ENCODE data around the gene FUT7. TPM values are rescaled to one million over a fixed set of nuclear protein-coding genes. Genes with fewer than 3 reads are reported as not detected.
"Not testable (repeated sequence)": the region's sequence is repeated elsewhere in the genome, so short reads cannot be mapped to it uniquely, and the experiment has no call there.

Gene FUT7
- total RNA-seq, 4 donors from 2014 or later, result not detected

DNA sequence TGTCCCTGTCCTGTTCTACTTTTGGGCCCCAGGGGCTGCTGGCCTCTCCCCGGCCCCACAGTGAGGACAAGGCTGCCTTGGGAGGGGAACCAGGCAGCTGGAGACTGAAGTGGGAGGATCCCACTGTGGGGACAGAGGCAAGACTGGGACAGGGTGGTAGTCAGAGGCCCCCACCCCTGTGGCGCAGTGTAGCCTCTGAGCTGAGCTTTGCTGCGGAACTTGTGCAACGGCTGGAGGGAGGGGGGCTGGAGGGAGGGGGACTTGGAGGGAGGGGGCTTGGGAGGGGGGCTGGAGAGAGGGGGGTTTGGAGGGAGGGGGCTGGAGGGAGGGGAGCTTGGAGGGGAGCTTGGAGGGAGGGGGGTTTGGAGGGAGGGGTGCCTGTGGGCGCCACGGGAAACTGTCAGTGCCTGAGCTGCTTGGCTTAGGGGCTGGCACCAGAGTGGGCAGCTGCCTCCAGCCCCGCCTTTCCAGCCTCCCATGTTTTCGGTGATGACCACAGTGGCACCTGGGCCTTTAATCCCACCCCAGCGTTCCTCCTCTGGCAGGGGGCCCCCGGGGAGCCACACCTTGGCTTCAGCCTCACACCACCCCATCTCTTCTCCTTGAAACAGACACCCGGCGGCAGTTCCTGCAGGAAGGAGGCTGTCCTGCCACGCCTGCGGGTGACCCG is 2.3 kb upstream of the FUT7 start:
- TF ChIP-seq, protein P1, sequence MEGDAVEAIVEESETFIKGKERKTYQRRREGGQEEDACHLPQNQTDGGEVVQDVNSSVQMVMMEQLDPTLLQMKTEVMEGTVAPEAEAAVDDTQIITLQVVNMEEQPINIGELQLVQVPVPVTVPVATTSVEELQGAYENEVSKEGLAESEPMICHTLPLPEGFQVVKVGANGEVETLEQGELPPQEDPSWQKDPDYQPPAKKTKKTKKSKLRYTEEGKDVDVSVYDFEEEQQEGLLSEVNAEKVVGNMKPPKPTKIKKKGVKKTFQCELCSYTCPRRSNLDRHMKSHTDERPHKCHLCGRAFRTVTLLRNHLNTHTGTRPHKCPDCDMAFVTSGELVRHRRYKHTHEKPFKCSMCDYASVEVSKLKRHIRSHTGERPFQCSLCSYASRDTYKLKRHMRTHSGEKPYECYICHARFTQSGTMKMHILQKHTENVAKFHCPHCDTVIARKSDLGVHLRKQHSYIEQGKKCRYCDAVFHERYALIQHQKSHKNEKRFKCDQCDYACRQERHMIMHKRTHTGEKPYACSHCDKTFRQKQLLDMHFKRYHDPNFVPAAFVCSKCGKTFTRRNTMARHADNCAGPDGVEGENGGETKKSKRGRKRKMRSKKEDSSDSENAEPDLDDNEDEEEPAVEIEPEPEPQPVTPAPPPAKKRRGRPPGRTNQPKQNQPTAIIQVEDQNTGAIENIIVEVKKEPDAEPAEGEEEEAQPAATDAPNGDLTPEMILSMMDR (IDR thresholded peaks at IDR 0.05), result no peak
- TF ChIP-seq POLR2A (IDR thresholded peaks at IDR 0.05), result no peak
- Histone ChIP-seq H3K4me1 (peaks cover 0 to 4% of the 10 kb centered on the region in 2 donors), H3K4me3 (no peak overlapping the region), H3K27me3 (no peaks in the 10 kb centered on the region), H3K27ac (no peak overlapping the region), H3K9me3 (no peaks in the 10 kb centered on the region), H3K36me3 (no peaks in the 10 kb centered on the region)
- DNase-seq, result no peak
- intact Hi-C loops (cut with DNase I; ENCODE audit: low total_unique reads), result loop anchor here (5.0 kb wide), 1 partner anchor 247 kb away; no protein-coding TSS in a partner anchor

DNA sequence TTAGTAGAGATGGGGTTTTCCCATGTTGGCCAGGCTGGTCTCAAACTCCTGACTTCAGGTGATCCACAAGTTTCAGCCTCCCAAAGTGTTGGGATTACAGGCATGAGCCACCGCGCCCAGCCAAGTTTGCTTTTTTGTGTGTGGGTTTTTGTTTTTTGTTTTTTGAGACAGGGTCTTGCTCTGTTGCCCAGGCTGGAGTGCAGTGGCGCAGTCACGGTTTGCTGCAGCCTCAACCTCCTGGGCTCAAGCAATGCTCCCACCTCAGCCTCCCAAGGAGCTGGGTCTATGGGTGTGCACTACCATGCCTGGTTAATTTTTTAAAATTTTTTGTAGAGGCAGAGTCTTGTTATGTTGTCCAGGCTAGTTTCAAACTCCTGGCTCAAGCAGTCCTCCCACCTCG is 1.6 kb upstream of the FUT7 start:
- DNase-seq, H3K27me3 ChIP-seq, H3K9me3 ChIP-seq, H3K36me3 ChIP-seq, H3K27ac ChIP-seq, H3K4me3 ChIP-seq: not testable (repeated sequence)
- intact Hi-C loops (cut with DNase I; ENCODE audit: low total_unique reads), result loop anchor here (5.0 kb wide), 1 partner anchor 246 kb away; no protein-coding TSS in a partner anchor
- peaks cover 0 to 11% of the 10 kb centered on the region in 2 donors for H3K4me1 ChIP-seq

DNA sequence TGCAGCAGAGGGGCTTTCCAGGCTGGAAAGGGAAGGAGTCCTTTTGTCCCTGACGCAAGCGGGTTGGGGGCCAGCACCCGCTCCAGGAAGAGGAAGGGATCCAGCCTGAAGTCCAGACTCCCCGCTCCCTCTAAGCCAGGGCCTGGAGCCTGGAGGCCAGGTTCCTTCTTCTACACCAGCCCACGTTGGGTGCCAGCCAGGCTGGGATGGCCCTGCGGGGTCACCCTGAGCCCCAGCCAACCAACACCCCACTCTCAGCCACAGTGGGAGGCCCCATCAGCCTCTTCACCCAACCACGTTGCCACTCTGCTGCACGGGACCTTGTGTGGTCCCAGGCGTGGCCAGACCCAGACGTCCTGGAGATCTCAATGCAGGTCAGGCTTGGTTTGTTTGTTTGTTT is 970 bp upstream of the FUT7 start:
- intact Hi-C loops (cut with DNase I; ENCODE audit: low total_unique reads), result loop anchor here (5.0 kb wide), 1 partner anchor 246 kb away; no protein-coding TSS in a partner anchor
- Histone ChIP-seq H3K4me1 (peaks cover 0 to 13% of the 10 kb centered on the region in 2 donors), H3K9me3 (no peaks in the 10 kb centered on the region), H3K4me3 (no peak overlapping the region), H3K27ac (no peak overlapping the region), H3K27me3 (no peaks in the 10 kb centered on the region), H3K36me3 (no peaks in the 10 kb centered on the region)
- DNase-seq, result no peak
- no peak for TF ChIP-seq POLR2A (IDR thresholded peaks at IDR 0.05)
- TF ChIP-seq, protein P1 (IDR thresholded peaks at IDR 0.05), result no peak

DNA sequence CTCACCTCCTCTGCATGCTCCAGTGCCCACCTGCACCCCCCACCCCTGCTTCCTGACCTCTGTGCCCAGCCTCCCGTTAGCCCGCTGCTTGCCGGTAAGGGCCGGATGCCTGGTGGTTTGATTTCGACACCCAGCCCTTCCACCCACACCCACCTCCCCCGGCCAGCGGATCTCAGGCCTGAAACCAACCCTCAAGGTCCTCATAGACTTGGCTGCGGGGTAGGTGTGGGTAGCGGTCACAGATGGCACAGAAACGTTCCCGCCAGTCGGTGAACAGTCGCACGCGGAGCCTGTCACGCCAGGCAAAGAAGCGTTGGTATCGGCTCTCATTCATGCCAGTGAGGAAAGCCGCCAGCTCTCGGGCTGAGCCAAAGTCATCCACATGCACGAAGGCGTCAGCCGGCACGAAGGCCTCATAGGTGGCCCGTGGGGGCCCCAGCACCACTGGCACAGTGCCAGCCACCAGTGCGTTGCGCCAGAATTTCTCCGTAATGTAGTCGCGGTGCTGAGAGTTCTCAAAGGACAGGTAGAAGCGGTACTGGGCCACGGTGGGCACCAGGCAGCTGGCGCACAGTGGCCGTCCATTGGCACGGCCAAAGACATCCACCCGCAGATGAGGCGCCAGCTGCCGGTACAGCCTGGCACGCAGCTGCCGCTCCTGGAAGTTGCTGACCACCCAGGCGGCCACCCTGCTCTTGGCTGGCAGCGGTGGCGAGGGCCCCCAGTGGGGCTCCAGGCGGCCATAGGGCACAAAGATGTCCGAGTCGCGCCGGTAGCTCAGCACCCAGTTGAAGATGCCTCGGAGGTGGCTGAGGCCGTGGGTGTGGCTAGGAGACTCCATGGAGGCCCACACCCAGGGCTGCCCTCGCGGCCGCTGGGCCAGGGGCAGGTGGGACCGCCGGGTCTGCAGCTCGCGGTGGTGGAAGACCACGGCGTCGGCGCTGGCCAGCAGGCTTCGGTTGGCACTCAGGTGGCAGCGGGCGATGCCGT is 1.1 kb downstream of the FUT7 start:
- TF ChIP-seq, protein P1 (IDR thresholded peaks at IDR 0.05), result no peak
- no peak for TF ChIP-seq POLR2A (IDR thresholded peaks at IDR 0.05)
- intact Hi-C loops (cut with DNase I; ENCODE audit: low total_unique reads), result loop anchor here (5.0 kb wide), 1 partner anchor 244 kb away; no protein-coding TSS in a partner anchor
- no peak overlapping the region for H3K27ac ChIP-seq
- DNase-seq, result no peak
- no peaks in the 10 kb centered on the region for H3K36me3 ChIP-seq
- H3K4me1 ChIP-seq, result peaks cover 0 to 18% of the 10 kb centered on the region in 2 donors
- H3K9me3 ChIP-seq, result no peaks in the 10 kb centered on the region
- H3K27me3 ChIP-seq, result no peaks in the 10 kb centered on the region
- no peak overlapping the region for H3K4me3 ChIP-seq

DNA sequence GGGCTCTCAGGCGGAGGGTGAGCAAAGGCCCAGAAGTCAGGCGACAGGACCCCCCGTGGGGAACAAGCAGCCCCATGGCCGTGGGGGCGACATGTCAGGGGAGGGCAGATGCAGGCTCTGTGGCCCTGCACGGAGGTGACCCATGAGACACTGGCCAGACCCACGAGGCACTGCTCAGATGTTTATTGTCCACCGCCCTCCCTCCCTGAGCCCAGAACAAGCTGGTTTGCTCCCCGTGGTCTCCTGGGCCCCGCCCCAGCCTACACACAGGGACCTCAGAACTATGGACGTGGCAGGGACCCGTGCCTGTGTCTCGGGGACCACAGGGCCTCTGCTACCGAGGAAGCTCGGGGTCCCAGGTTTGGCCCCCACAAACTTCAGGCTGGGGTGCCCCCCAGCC is 1.9 kb downstream of the FUT7 start:
- no peaks in the 10 kb centered on the region for H3K9me3 ChIP-seq
- TF ChIP-seq POLR2A (IDR thresholded peaks at IDR 0.05), result no peak
- TF ChIP-seq, protein P1 (IDR thresholded peaks at IDR 0.05), result no peak
- no peak overlapping the region for H3K4me3 ChIP-seq
- H3K36me3 ChIP-seq, result no peaks in the 10 kb centered on the region
- intact Hi-C loops (cut with DNase I; ENCODE audit: low total_unique reads), result loop anchor here (5.0 kb wide), 1 partner anchor 243 kb away; no protein-coding TSS in a partner anchor
- H3K4me1 ChIP-seq, result peaks cover 0 to 18% of the 10 kb centered on the region in 2 donors
- H3K27me3 ChIP-seq, result no peaks in the 10 kb centered on the region
- H3K27ac ChIP-seq, result no peak overlapping the region
- no peak for DNase-seq
